ENCODE data around the gene PAH.
"Not testable (repeated sequence)": the region's sequence is repeated elsewhere in the genome, so short reads cannot be mapped to it uniquely, and the experiment has no call there.

PAH gene

DNA sequence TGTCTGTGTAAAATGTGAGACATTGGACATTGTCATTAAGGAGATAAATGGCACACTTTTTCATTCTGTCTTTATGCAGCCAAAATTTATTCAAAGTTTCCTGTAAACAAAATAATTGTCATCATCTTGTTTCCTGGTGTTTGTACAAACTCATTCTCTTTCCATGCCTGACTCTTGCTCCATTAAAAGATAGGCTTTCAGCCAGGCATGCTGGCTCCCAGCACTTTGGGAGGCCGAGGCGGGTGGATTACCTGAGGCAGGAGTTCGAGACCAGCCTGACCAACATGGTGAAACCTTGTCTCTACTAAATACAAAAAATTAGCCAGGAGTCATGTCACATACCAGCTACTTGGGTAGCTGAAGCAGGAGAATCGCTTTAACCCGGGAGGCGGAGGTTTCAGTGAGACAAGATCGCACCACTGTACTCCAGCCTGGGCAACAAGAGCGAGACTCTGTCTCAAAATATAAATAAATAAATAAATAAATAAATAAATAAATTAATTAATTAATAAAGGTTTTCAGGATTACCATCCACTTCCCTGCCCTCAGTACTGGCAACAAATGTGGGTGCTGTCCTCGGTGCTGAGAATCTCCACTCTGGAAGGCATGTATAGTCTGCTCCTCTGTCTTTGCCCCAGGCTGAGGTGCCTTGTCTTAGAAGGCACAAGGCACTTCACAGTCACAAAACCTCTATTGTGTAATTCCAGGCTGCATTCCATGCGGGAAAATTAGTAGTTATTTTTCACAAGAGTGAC is 83.2 kb downstream of the PAH start:
- Histone ChIP-seq H3K9ac (ENCODE audit: low read length) (no peak overlapping the region), H3K36me3 (ENCODE audit: control insufficient read depth, insufficient read depth, low read length) (no peaks in the 10 kb centered on the region), H3K27ac (ENCODE audit: low read depth, low read length) (no peak overlapping the region), H3K4me3 (ENCODE audit: low read length) (no peak overlapping the region), H3K4me1 (ENCODE audit: control insufficient read depth, insufficient read depth, low read length) (no peaks in the 10 kb centered on the region), H3K27me3 (ENCODE audit: control insufficient read depth, insufficient read depth, low read length) (no peaks in the 10 kb centered on the region)

DNA sequence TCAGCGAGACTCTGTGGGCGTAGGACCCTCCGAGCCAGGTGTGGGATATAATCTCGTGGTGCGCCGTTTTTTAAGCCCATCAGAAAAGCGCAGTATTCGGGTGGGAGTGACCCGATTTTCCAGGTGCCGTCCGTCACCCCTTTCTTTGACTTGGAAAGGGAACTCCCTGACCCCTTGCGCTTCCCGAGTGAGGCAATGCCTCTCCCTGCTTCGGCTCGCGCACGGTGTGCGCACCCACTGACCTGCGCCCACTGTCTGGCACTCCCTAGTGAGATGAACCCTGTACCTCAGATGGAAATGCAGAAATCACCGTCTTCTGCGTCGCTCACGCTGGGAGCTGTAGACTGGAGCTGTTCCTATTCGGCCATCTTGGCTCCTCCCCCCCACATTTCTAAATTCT is 84.2 kb downstream of the PAH start:
- not testable (repeated sequence) for H3K4me1 ChIP-seq (ENCODE audit: control insufficient read depth, insufficient read depth, low read length); H3K4me3 ChIP-seq (ENCODE audit: low read length); H3K36me3 ChIP-seq (ENCODE audit: control insufficient read depth, insufficient read depth, low read length); H3K27me3 ChIP-seq (ENCODE audit: control insufficient read depth, insufficient read depth, low read length); H3K27ac ChIP-seq (ENCODE audit: low read depth, low read length); H3K9ac ChIP-seq (ENCODE audit: low read length)

DNA sequence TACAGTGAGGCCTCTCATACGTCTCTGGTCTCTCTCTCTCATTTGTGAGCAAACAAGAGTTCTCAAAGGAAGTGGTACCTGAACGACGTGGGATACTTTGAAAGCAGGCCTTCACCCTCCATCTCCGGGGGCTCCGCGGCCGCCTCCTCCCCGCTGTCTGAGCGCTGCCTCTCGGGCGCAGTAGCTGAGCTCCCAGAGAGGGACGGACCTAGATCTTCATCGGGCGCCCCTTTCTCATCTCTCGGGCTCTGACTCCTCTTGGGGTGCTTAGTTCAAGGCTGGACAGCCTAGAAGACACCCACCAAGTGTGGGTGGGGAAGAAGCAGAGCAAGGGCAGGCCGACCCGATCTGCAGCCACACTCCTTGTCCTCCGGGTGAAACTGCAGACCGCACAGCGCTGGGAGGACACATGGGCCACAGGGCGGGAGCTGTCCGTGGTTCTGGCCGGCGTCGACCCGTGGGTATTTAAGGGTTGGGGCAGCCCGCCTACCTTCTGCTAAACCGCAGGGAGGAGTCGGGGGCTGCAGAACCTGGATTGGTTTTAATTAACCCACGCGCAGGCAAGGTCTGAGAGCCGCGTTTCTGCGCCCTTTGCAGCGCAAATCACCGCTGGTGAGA is 92.7 kb downstream of the PAH start:
- H3K9ac ChIP-seq (ENCODE audit: low read length) = no peak overlapping the region
- no peaks in the 10 kb centered on the region for H3K36me3 ChIP-seq (ENCODE audit: control insufficient read depth, insufficient read depth, low read length)
- no peak overlapping the region for H3K4me3 ChIP-seq (ENCODE audit: low read length)
- H3K27ac ChIP-seq (ENCODE audit: low read depth, low read length) = no peak overlapping the region
- H3K4me1 ChIP-seq (ENCODE audit: control insufficient read depth, insufficient read depth, low read length) = no peaks in the 10 kb centered on the region
- no peaks in the 10 kb centered on the region for H3K27me3 ChIP-seq (ENCODE audit: control insufficient read depth, insufficient read depth, low read length)

DNA sequence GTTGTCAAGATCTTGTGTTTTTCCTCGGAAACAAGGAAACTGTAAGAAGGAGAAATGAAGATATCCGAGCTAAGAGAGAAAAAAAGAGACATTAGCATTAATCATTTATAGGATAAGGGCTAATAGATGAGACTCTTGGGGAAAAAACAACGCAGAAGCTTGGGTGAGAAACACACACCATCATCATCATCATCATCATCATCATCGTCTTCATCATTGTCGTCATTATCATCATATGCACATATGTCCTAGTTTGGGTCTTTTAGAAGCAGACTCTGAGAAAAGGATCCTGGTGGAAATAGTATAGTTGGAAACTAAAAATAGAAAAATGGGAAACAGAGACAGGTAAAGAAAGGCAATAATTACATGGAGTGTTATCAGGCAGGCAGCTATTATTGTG is 95.9 kb downstream of the PAH start:
- Histone ChIP-seq H3K36me3 (ENCODE audit: control insufficient read depth, insufficient read depth, low read length) (no peaks in the 10 kb centered on the region), H3K27ac (ENCODE audit: low read depth, low read length) (no peak overlapping the region), H3K4me3 (ENCODE audit: low read length) (no peak overlapping the region), H3K4me1 (ENCODE audit: control insufficient read depth, insufficient read depth, low read length) (no peaks in the 10 kb centered on the region), H3K27me3 (ENCODE audit: control insufficient read depth, insufficient read depth, low read length) (no peaks in the 10 kb centered on the region), H3K9ac (ENCODE audit: low read length) (no peak overlapping the region)

DNA sequence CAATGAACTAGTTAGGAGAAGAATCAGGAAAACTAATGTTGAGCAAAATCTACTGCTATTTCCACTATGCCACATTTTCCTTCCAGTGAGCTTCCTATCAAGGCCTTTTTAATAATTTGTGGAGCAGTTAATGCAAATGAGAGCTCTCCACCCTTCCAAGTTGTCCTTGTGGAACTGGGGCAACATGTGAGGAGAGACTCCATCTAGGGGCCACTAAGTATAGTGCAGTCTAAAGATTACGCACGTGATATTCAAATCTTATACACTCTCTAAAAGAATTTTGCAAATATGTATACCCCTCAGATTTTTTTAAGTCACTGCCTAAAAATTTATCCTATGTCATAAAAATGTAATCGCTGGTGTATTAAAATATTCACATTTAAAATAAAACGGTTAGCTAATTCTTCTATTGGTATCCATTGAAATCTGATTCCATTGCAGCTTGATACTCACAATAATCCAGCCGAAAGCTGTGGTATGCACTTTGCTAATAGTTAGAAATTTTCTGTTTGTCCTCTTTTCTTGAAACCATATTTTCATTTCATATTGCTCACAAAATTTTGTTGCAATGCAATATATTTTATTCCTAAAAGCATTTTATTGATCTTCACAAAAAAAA is 100.1 kb downstream of the PAH start:
- H3K4me1 ChIP-seq (ENCODE audit: control insufficient read depth, insufficient read depth, low read length) = no peaks in the 10 kb centered on the region
- H3K4me3 ChIP-seq (ENCODE audit: low read length) = no peak overlapping the region
- no peaks in the 10 kb centered on the region for H3K27me3 ChIP-seq (ENCODE audit: control insufficient read depth, insufficient read depth, low read length)
- no peak overlapping the region for H3K27ac ChIP-seq (ENCODE audit: low read depth, low read length)
- no peak overlapping the region for H3K9ac ChIP-seq (ENCODE audit: low read length)
- H3K36me3 ChIP-seq (ENCODE audit: control insufficient read depth, insufficient read depth, low read length) = no peaks in the 10 kb centered on the region

DNA sequence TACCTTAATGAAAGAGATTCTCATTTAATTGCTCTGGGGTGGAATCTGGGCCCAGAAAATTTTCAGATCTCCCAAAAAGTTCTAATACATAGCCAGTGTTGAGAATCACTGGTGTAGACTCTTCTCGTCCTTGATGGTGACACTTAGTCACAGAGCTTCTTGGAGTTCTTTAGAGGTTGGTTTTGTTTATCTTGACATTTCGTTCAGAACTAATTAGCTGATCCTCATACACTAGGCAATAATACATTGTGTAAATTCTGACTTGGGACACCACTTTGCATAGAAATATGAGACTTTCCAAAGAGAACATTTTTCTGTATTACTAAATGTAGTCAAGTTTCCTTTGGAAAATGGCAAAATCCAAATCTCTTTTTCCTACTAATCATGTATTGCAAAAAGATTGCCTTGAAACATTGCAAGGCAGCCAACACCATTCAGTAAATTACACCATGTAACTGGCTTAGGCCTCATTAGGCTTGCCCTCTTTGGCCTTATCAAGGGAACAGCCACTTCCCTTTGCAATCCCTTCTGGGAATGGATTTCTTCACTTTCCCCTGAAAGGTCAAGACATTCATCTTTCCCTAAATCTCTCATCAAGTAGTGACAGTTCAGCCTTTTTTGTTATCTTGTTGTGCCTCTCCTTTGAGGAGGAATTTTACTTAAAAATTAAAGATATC is 102.2 kb downstream of the PAH start:
- no peak overlapping the region for H3K9ac ChIP-seq (ENCODE audit: low read length)
- H3K27ac ChIP-seq (ENCODE audit: low read depth, low read length) = no peak overlapping the region
- no peaks in the 10 kb centered on the region for H3K4me1 ChIP-seq (ENCODE audit: control insufficient read depth, insufficient read depth, low read length)
- no peaks in the 10 kb centered on the region for H3K36me3 ChIP-seq (ENCODE audit: control insufficient read depth, insufficient read depth, low read length)
- no peaks in the 10 kb centered on the region for H3K27me3 ChIP-seq (ENCODE audit: control insufficient read depth, insufficient read depth, low read length)
- H3K4me3 ChIP-seq (ENCODE audit: low read length) = no peak overlapping the region

DNA sequence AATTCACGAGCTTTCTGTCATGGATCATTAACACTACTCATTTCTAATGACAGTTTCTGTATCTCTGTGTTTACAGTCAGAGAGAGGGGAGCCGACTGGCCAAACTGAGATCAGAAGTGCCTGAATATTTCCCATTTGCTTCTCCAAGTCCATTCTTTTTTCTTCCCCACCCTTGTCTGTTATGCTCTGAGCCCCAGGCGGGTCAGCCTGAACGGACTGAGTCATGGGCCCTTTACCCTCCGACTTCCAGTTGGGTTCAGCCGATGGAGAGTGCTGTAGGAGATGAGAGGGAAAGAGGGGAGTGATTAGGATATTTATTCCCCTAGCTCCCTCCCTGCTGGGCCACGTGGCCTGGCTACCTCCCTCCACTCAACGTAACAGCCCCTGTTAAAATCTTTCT is 104.7 kb downstream of the PAH start:
- no peak overlapping the region for H3K9ac ChIP-seq (ENCODE audit: low read length)
- no peaks in the 10 kb centered on the region for H3K36me3 ChIP-seq (ENCODE audit: control insufficient read depth, insufficient read depth, low read length)
- no peak overlapping the region for H3K27ac ChIP-seq (ENCODE audit: low read depth, low read length)
- H3K27me3 ChIP-seq (ENCODE audit: control insufficient read depth, insufficient read depth, low read length) = no peaks in the 10 kb centered on the region
- H3K4me3 ChIP-seq (ENCODE audit: low read length) = no peak overlapping the region
- H3K4me1 ChIP-seq (ENCODE audit: control insufficient read depth, insufficient read depth, low read length) = no peaks in the 10 kb centered on the region

DNA sequence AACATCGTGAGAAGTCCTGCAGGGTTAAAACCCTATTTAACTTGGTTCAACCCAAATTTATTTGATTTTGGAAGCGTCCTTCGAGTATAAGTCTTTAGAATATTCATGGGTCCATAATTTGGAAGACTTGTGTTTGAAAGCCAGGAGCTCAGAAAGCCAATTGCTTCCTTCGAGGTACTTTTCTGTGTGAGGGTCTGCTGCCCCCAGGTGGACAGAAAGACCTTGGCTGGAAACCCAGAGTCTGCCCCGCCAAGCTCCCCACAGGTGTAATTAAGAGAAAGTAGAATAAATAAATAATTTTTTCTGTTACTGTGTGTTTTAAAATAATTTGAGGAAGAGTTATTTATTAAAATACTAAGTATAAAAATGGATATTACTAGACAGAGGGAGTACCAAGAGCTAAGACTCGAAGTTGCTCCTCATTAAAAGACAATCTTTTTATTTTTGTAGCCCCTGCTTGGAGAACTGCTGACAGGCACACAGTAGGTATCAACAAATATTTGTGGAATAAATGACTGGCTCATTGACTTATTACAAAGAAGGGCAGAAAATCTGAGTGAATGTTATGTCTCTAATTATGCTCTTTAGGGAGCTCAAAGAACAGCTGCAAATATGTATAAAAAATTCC is 105.8 kb downstream of the PAH start:
- Histone ChIP-seq H3K36me3 (ENCODE audit: control insufficient read depth, insufficient read depth, low read length) (no peaks in the 10 kb centered on the region), H3K4me3 (ENCODE audit: low read length) (no peak overlapping the region)

DNA sequence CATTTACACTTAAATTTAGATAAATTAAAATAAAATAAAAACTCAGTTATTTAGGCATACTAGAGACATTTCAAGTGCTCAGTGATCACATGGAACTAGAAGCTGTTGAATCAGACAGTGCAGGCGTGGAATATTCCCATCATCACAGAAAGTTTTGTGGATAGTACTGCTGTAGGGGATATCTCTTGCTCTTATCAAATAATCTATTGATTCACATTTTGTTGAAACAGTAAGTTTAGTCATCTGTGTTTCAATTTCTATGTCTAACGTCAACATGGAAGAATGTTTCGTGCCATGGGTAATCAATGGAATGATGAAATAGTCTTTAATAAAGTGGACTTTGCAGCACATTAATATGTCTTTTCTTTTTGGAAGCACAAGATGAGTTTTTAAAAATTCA is 108.6 kb downstream of the PAH start:
- Histone ChIP-seq H3K4me3 (ENCODE audit: low read length) (no peak overlapping the region), H3K27me3 (ENCODE audit: control insufficient read depth, insufficient read depth, low read length) (no peaks in the 10 kb centered on the region), H3K27ac (ENCODE audit: low read depth, low read length) (no peak overlapping the region), H3K36me3 (ENCODE audit: control insufficient read depth, insufficient read depth, low read length) (no peaks in the 10 kb centered on the region), H3K9ac (ENCODE audit: low read length) (no peak overlapping the region), H3K4me1 (ENCODE audit: control insufficient read depth, insufficient read depth, low read length) (no peaks in the 10 kb centered on the region)

More for the DNA sequence above, 105.8 kb downstream of the PAH start:
- Histone ChIP-seq H3K9ac (ENCODE audit: low read length) (no peak overlapping the region), H3K27ac (ENCODE audit: low read depth, low read length) (no peak overlapping the region), H3K27me3 (ENCODE audit: control insufficient read depth, insufficient read depth, low read length) (no peaks in the 10 kb centered on the region), H3K4me1 (ENCODE audit: control insufficient read depth, insufficient read depth, low read length) (no peaks in the 10 kb centered on the region)

DNA sequence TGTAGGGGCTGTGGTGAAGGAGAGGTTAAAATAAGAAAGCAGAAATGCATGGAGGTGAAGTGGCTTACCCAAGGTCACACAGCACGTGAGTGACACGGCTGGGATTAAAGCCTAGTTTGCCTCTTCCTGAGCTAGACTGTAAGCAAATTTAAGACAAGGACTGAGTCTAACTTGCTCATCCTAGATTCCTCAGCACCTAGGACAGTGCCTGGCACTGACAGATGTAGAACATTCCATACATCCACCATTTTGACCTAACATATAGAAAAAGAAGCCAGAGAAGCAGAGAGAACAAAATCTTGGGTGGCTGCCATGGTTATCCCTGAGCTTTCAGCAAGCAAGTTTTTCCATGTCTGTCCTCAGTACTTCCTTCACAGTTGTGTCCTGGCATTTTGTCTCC is 110.5 kb downstream of the PAH start:
- no peak overlapping the region for H3K4me3 ChIP-seq (ENCODE audit: low read length)
- H3K27ac ChIP-seq (ENCODE audit: low read depth, low read length) = no peak overlapping the region
- H3K4me1 ChIP-seq (ENCODE audit: control insufficient read depth, insufficient read depth, low read length) = no peaks in the 10 kb centered on the region

DNA sequence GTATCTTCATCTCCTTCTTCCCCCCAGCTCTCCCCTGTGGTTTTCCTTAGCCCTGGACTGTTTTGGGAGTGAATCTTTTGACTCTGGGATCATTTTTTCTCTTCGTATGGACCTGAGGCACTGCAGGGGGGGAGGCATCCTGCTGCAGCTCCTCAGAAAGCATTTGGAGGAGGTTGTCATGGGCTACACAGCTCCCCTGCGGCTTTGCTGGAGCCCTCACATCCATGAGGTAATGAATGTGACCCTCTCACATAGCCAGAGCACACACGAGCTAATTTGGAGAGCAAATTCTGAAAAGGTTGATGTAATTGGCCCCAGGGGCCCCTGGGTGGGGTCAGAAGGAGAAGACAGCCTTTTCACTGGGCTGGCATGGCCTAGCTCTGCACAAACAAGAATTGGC is 110.9 kb downstream of the PAH start:
- no peaks in the 10 kb centered on the region for H3K36me3 ChIP-seq (ENCODE audit: control insufficient read depth, insufficient read depth, low read length)
- H3K9ac ChIP-seq (ENCODE audit: low read length) = no peak overlapping the region
- no peaks in the 10 kb centered on the region for H3K27me3 ChIP-seq (ENCODE audit: control insufficient read depth, insufficient read depth, low read length)
- H3K27ac ChIP-seq (ENCODE audit: low read depth, low read length) = no peak overlapping the region
- no peak overlapping the region for H3K4me3 ChIP-seq (ENCODE audit: low read length)
- no peaks in the 10 kb centered on the region for H3K4me1 ChIP-seq (ENCODE audit: control insufficient read depth, insufficient read depth, low read length)

More for the DNA sequence above, 110.5 kb downstream of the PAH start:
- H3K9ac ChIP-seq (ENCODE audit: low read length) = no peak overlapping the region
- H3K27me3 ChIP-seq (ENCODE audit: control insufficient read depth, insufficient read depth, low read length) = no peaks in the 10 kb centered on the region
- H3K36me3 ChIP-seq (ENCODE audit: control insufficient read depth, insufficient read depth, low read length) = no peaks in the 10 kb centered on the region

DNA sequence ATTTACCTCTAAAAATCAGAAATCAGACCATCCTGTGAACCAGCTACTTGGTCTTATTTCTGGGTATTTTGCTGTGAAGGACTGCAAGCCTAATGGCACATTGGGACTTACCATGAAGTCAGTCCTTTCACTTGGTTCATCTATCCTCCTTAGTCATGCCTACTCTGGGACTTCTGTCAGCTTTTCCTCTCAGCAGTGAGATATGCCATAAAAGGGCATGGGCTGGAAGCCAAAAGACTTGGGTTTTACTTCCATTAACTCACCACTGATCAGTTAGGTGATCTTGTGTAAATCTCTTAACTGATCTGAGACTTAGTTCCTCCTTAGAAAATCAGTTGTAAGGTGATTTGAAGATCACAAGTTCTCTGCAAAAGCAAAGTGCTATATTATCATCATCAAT is 116.5 kb downstream of the PAH start:
- H3K4me1 ChIP-seq (ENCODE audit: control insufficient read depth, insufficient read depth, low read length) = no peaks in the 10 kb centered on the region
- H3K27ac ChIP-seq (ENCODE audit: low read depth, low read length) = no peak overlapping the region
- no peak overlapping the region for H3K9ac ChIP-seq (ENCODE audit: low read length)

More for the DNA sequence above, 116.5 kb downstream of the PAH start:
- H3K36me3 ChIP-seq (ENCODE audit: control insufficient read depth, insufficient read depth, low read length) = no peaks in the 10 kb centered on the region
- H3K27me3 ChIP-seq (ENCODE audit: control insufficient read depth, insufficient read depth, low read length) = no peaks in the 10 kb centered on the region
- H3K4me3 ChIP-seq (ENCODE audit: low read length) = no peak overlapping the region
